DND-41 (cell line): ENCODE measurements around the gene CASQ1.

Source experiments
- ATAC-seq: fragments of 200-7000 bp; cut with Tn5 transposase; 3 replicates; pipeline ENCODE4 v1.9.1; 2021; ENCODE audit warnings: low read depth; ENCODE audit not compliant: insufficient read depth
- DNase-seq: peaks from one replicate; pipeline ENCODE4 v3.0.0-alpha.2; 2020
- H2AFZ ChIP-seq: 2 replicates; pipeline ENCODE4 v1.6.0; 2012; ENCODE audit warnings: low read depth, low read length
- H3K27ac ChIP-seq: 2 replicates; pipeline ENCODE4 v1.5.1; 2012; ENCODE audit warnings: low read length, inconsistent platforms
- H3K27me3 ChIP-seq: fragments of 200-600 bp; sonication (generic); 2 replicates; pipeline ENCODE4 v1.6.0; 2012; ENCODE audit warnings: low read length, mild to moderate bottlenecking, inconsistent platforms; ENCODE audit not compliant: insufficient read depth, poor library complexity
- H3K36me3 ChIP-seq: 2 replicates; pipeline ENCODE4 v1.5.1; 2012; ENCODE audit warnings: low read length, inconsistent platforms; ENCODE audit not compliant: insufficient read depth
- H3K4me1 ChIP-seq: 2 replicates; pipeline ENCODE4 v1.5.1; 2012; ENCODE audit warnings: mild to moderate bottlenecking, low read length; ENCODE audit not compliant: insufficient read depth
- H3K4me2 ChIP-seq: 2 replicates; pipeline ENCODE4 v1.6.0; 2012; ENCODE audit warnings: mild to moderate bottlenecking, moderate library complexity, low read length, inconsistent platforms; ENCODE audit not compliant: insufficient read depth
- H3K4me3 ChIP-seq, 2 experiments: fragments of 200-600 bp in 1 of 2; shearing (Covaris generic) in 1 of 2; 2 replicates each; pipeline ENCODE4 v1.5.1; 2012 to 2016; ENCODE audit warnings: inconsistent platforms in 2 of 2, low read length in 2 of 2, mild to moderate bottlenecking in 2 of 2, low read depth in 1 of 2, moderate library complexity in 1 of 2
- H3K79me2 ChIP-seq: 2 replicates; pipeline ENCODE4 v1.6.0; 2012; ENCODE audit warnings: low read length, inconsistent platforms; ENCODE audit not compliant: insufficient read depth
- H3K9ac ChIP-seq: 2 replicates; pipeline ENCODE4 v1.6.0; 2012; ENCODE audit warnings: low read depth, mild to moderate bottlenecking, inconsistent platforms, low read length, moderate library complexity
- H3K9me3 ChIP-seq: 2 replicates; pipeline ENCODE4 v1.5.1; 2012; ENCODE audit warnings: low read length, moderate library complexity, mild to moderate bottlenecking, inconsistent platforms; ENCODE audit not compliant: insufficient read depth, severe bottlenecking
- H4K20me1 ChIP-seq: 2 replicates; pipeline ENCODE4 v1.6.0; 2012; ENCODE audit warnings: low read length; ENCODE audit not compliant: insufficient read depth
- CTCF ChIP-seq: IDR thresholded peaks from 2 replicates; pipeline ENCODE4 v1.5.1; 2012; ENCODE audit warnings: borderline replicate concordance, low read length, moderate library complexity, mild to moderate bottlenecking; ENCODE audit not compliant: poor library complexity, severe bottlenecking; ENCODE audit errors: extremely low read depth
- EZH2 ChIP-seq: IDR thresholded peaks from 3 replicates; pipeline ENCODE4 v1.6.1; 2012; ENCODE audit warnings: borderline replicate concordance, low read depth, mild to moderate bottlenecking, moderate library complexity, low read length, inconsistent platforms; ENCODE audit not compliant: severe bottlenecking

The CASQ1 gene

GRCh38 chr1:160207118-160207650, 16.8 kb downstream of the CASQ1 start:
- H3K27me3 ChIP-seq = no peaks in the 10 kb centered on the region
- H3K27ac ChIP-seq = no peak overlapping the region
- no peak overlapping the region for H3K9ac ChIP-seq
- peak overlapping the region; percentile 93; the same call in 1 of the 2 replicates for H3K4me2 ChIP-seq
- TF ChIP-seq EZH2 (no peak), CTCF (no peak)
- H3K9me3 ChIP-seq = no peaks in the 10 kb centered on the region
- H3K4me3 ChIP-seq = no peak overlapping the region
- no peak for ATAC-seq
- peaks cover 23% of the 10 kb centered on the region for H3K4me1 ChIP-seq
- H2AFZ ChIP-seq = no peak overlapping the region
- DNase-seq = no peak
- H3K79me2 ChIP-seq = peaks cover 19% of the 10 kb centered on the region
- H3K36me3 ChIP-seq = peaks cover 33% of the 10 kb centered on the region
- peaks cover 21% of the 10 kb centered on the region; the same call in 1 of the 2 replicates for H4K20me1 ChIP-seq

DNA sequence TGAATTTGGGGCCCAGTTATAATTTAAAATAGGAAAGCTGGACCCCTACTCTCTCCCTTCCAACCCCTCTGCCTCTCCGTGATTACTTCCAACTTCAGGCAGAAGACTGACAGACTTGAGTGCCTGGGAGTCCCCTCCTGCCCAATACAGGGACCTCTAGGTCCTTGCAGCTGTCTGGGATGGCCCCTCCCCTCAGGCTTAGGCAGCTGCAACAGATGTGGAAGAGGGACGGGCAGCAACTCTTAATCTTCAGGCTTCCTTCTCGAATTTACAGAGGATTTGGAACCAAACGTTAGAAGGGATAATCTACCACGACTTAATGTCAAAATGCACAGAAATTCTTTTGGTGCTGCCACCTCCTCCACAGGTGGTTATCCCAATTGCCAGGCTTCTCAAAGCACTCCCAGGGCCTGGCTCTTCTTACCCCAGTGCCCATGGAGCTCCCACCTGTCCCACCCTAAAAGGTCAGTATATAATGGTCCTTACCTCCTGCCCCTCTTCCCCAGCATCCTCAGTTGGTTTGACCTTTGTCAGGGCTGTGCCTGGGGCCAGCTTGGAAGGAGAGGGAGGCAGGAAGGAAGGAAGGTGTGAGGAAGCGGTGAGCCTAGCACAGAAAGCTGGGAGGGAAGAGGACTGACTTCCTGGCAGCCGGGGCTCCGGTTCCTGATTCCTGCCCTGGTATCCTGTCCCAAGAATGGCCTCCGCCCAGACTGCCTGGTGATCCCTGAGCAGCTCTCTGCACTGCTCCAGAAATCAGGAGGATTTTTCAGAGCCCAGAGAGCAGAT, 17.6 kb downstream of the CASQ1 start:
- DNase-seq (no peak), ATAC-seq (no peak)
- no peak overlapping the region for H3K4me3 ChIP-seq
- no peaks in the 10 kb centered on the region for H3K27me3 ChIP-seq
- no peak overlapping the region for H3K9ac ChIP-seq
- no peak overlapping the region for H2AFZ ChIP-seq
- H3K27ac ChIP-seq = no peak overlapping the region
- peaks cover 23% of the 10 kb centered on the region for H3K4me1 ChIP-seq
- peaks cover 41% of the 10 kb centered on the region for H3K36me3 ChIP-seq
- peaks cover 21% of the 10 kb centered on the region; the same call in 1 of the 2 replicates for H4K20me1 ChIP-seq
- H3K79me2 ChIP-seq = peaks cover 19% of the 10 kb centered on the region
- no peaks in the 10 kb centered on the region for H3K9me3 ChIP-seq
- no peak overlapping the region for H3K4me2 ChIP-seq
- TF ChIP-seq CTCF (no peak), EZH2 (no peak)

GRCh38 chr1:160208557-160209320, 18.4 kb downstream of the CASQ1 start:
- no peak overlapping the region for H3K27ac ChIP-seq
- no peak overlapping the region for H3K4me3 ChIP-seq
- no peak overlapping the region for H3K4me2 ChIP-seq
- no peak overlapping the region for H2AFZ ChIP-seq
- ATAC-seq (no peak), DNase-seq (no peak)
- H3K36me3 ChIP-seq = peaks cover 48% of the 10 kb centered on the region
- peaks cover 21% of the 10 kb centered on the region; the same call in 1 of the 2 replicates for H4K20me1 ChIP-seq
- H3K4me1 ChIP-seq = peaks cover 23% of the 10 kb centered on the region
- TF ChIP-seq EZH2 (no peak), CTCF (no peak)
- no peak overlapping the region for H3K9ac ChIP-seq
- H3K79me2 ChIP-seq = peaks cover 19% of the 10 kb centered on the region
- H3K9me3 ChIP-seq = no peaks in the 10 kb centered on the region
- H3K27me3 ChIP-seq = no peaks in the 10 kb centered on the region
